Measurements from ENCODE around the gene PCDHA3. TPM values are rescaled to one million over a fixed set of nuclear protein-coding genes. Genes with fewer than 3 reads are reported as not detected.
"Not testable (repeated sequence)": the region's sequence is repeated elsewhere in the genome, so short reads cannot be mapped to it uniquely, and the experiment has no call there.

Gene PCDHA3
- total RNA-seq, 2 experiments from 2014 or later = not detected

DNA sequence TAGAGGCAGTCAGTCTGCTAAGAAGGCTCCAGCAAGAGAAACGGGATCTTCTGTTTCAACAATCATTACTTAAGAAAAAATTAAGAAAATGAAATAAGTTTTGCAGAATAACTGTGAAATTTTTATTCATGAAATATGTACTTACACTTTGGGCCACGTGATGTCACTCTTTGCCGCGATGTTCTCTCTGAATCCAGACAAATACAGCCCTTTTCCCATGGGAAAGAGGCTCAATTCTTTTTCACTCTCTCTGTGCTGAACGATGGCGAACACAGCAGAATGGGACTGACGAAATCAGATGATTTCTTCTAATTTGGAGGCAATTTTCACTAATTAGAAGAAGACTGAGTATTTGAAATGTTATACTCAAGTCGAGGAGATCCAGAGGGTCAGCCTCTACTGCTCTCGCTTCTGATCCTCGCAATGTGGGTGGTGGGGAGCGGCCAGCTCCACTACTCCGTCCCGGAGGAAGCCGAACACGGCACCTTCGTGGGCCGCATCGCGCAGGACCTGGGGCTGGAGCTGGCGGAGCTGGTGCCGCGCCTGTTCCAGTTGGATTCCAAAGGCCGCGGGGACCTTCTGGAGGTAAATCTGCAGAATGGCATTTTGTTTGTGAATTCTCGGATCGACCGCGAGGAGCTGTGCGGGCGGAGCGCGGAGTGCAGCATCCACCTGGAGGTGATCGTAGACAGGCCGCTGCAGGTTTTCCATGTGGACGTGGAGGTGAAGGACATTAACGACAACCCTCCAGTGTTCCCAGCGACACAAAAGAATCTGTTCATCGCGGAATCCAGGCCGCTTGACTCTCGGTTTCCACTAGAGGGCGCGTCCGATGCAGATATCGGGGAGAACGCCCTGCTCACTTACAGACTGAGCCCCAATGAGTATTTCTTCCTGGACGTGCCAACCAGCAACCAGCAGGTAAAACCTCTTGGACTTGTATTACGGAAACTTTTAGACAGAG, 47.6 kb downstream of the PCDHA3 start, which contains the start of gene PCDHA9:
PCDHA9 (plus strand) TSS at position 244 of the 964 bp plus-strand sequence; CDS start at position 358, 114 bp downstream.
- H3K36me3 ChIP-seq (ENCODE audit: insufficient read depth, low read length); H3K4me2 ChIP-seq (ENCODE audit: low read length); H4K20me1 ChIP-seq (ENCODE audit: insufficient read depth, low read length); CTCF ChIA-PET (ENCODE audit: unreplicated experiment); H3K4me1 ChIP-seq (ENCODE audit: insufficient read depth, low read length, poor library complexity, severe bottlenecking); intact Hi-C loops (cut with micrococcal nuclease; ENCODE audit: unreplicated experiment); H2AFZ ChIP-seq (ENCODE audit: low read length); H3K4me3 ChIP-seq (ENCODE audit: low read depth, low read length, poor library complexity, severe bottlenecking); H3K79me2 ChIP-seq (ENCODE audit: insufficient read depth, low read depth, low read length); H3K9me2 ChIP-seq (ENCODE audit: insufficient read depth, low read length); H3K27ac ChIP-seq (ENCODE audit: low read depth, low read length, poor library complexity, severe bottlenecking); DNase-seq (ENCODE audit: low spot score); H3K9me3 ChIP-seq (ENCODE audit: low read length); BruUV-seq (replicated peaks); POLR2A ChIA-PET: not testable (repeated sequence)
- TF ChIP-seq, protein P1, sequence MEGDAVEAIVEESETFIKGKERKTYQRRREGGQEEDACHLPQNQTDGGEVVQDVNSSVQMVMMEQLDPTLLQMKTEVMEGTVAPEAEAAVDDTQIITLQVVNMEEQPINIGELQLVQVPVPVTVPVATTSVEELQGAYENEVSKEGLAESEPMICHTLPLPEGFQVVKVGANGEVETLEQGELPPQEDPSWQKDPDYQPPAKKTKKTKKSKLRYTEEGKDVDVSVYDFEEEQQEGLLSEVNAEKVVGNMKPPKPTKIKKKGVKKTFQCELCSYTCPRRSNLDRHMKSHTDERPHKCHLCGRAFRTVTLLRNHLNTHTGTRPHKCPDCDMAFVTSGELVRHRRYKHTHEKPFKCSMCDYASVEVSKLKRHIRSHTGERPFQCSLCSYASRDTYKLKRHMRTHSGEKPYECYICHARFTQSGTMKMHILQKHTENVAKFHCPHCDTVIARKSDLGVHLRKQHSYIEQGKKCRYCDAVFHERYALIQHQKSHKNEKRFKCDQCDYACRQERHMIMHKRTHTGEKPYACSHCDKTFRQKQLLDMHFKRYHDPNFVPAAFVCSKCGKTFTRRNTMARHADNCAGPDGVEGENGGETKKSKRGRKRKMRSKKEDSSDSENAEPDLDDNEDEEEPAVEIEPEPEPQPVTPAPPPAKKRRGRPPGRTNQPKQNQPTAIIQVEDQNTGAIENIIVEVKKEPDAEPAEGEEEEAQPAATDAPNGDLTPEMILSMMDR (conservative IDR thresholded peaks at IDR 0.05; ENCODE audit: low read length) = peak; percentile 45; the same call in 1 of the 2 replicates

DNA sequence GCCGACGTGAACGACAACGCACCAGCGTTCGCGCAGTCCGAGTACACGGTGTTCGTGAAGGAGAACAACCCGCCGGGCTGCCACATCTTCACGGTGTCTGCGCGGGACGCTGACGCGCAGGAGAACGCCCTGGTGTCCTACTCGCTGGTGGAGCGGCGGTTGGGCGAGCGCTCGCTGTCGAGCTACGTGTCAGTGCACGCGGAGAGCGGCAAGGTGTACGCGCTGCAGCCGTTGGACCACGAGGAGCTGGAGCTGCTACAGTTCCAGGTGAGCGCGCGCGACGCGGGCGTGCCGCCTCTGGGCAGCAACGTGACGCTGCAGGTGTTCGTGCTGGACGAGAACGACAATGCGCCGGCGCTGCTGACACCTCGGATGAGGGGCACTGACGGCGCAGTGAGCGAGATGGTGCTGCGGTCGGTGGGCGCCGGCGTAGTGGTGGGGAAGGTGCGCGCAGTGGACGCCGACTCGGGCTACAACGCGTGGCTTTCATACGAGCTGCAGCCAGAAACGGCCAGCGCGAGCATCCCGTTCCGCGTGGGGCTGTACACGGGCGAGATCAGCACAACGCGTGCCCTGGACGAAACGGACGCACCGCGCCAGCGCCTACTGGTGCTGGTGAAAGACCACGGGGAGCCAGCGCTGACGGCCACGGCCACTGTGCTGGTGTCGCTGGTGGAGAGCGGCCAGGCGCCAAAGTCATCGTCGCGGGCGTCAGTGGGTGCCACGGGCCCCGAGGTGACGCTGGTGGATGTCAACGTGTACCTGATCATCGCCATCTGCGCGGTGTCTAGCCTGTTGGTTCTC, 49.2 kb downstream of the PCDHA3 start:
- CTCF ChIA-PET (ENCODE audit: unreplicated experiment); H4K20me1 ChIP-seq (ENCODE audit: insufficient read depth, low read length); H3K4me3 ChIP-seq (ENCODE audit: low read depth, low read length, poor library complexity, severe bottlenecking); H2AFZ ChIP-seq (ENCODE audit: low read length); H3K9me3 ChIP-seq (ENCODE audit: low read length); POLR2A ChIA-PET; H3K4me2 ChIP-seq (ENCODE audit: low read length); H3K4me1 ChIP-seq (ENCODE audit: insufficient read depth, low read length, poor library complexity, severe bottlenecking); DNase-seq (ENCODE audit: low spot score); H3K27ac ChIP-seq (ENCODE audit: low read depth, low read length, poor library complexity, severe bottlenecking); H3K36me3 ChIP-seq (ENCODE audit: insufficient read depth, low read length); H3K79me2 ChIP-seq (ENCODE audit: insufficient read depth, low read depth, low read length); intact Hi-C loops (cut with micrococcal nuclease; ENCODE audit: unreplicated experiment); BruUV-seq (replicated peaks); H3K9me2 ChIP-seq (ENCODE audit: insufficient read depth, low read length): not testable (repeated sequence)

Other genes with a start within 250 kb of the PCDHA3 start
- 18.8 and 19.1 TPM in 2 replicates for gene SRA1, start 243.6 kb upstream of the PCDHA3 start, total RNA-seq (2014; rRNA removed; shearing (Covaris generic))
- 21.3 and 24.5 TPM in 2 replicates for gene SRA1, start 243.6 kb upstream of the PCDHA3 start, total RNA-seq (2022)
- gene APBB3, start 236.5 kb upstream of the PCDHA3 start, total RNA-seq (2014; rRNA removed; shearing (Covaris generic)) = 22.7 and 37.9 TPM in 2 replicates
- gene APBB3, start 236.5 kb upstream of the PCDHA3 start, total RNA-seq (2022) = 32.1 and 32.2 TPM in 2 replicates
- gene SLC35A4, start 236.2 kb upstream of the PCDHA3 start, total RNA-seq (2014; rRNA removed; shearing (Covaris generic)) = 19.6 and 29.1 TPM in 2 replicates
- 48.7 TPM in 2 replicates for gene SLC35A4, start 236.2 kb upstream of the PCDHA3 start, total RNA-seq (2022)
- gene CD14, start 167.9 kb upstream of the PCDHA3 start, total RNA-seq (2014; rRNA removed; shearing (Covaris generic)) = 0.54 and 1.0 TPM in 2 replicates
- 0.52 and 0.76 TPM in 2 replicates for gene CD14, start 167.9 kb upstream of the PCDHA3 start, total RNA-seq (2022)
- gene TMCO6, start 161.6 kb upstream of the PCDHA3 start, total RNA-seq (2014; rRNA removed; shearing (Covaris generic)) = 15.4 and 26.9 TPM in 2 replicates
- gene TMCO6, start 161.6 kb upstream of the PCDHA3 start, total RNA-seq (2022) = 36.8 and 38.8 TPM in 2 replicates
- gene NDUFA2, start 153.4 kb upstream of the PCDHA3 start, total RNA-seq (2014; rRNA removed; shearing (Covaris generic)) = 107 and 166 TPM in 2 replicates
- gene NDUFA2, start 153.4 kb upstream of the PCDHA3 start, total RNA-seq (2022) = 63.4 and 70.3 TPM in 2 replicates
- 64.4 and 83.7 TPM in 2 replicates for gene IK, start 153.2 kb upstream of the PCDHA3 start, total RNA-seq (2014; rRNA removed; shearing (Covaris generic))
- gene IK, start 153.2 kb upstream of the PCDHA3 start, total RNA-seq (2022) = 90.4 and 99.3 TPM in 2 replicates
- 18.7 and 23.9 TPM in 2 replicates for gene WDR55, start 136.2 kb upstream of the PCDHA3 start, total RNA-seq (2014; rRNA removed; shearing (Covaris generic))
- gene WDR55, start 136.2 kb upstream of the PCDHA3 start, total RNA-seq (2022) = 31.5 and 34.2 TPM in 2 replicates
- 2.2 and 3.6 TPM in 2 replicates for gene DND1, start 127.5 kb upstream of the PCDHA3 start, total RNA-seq (2014; rRNA removed; shearing (Covaris generic))
- 2.7 and 4.5 TPM in 2 replicates for gene DND1, start 127.5 kb upstream of the PCDHA3 start, total RNA-seq (2022)
- gene HARS1, start 109.7 kb upstream of the PCDHA3 start, total RNA-seq (2014; rRNA removed; shearing (Covaris generic)) = 43.7 and 44.3 TPM in 2 replicates
- gene HARS1, start 109.7 kb upstream of the PCDHA3 start, total RNA-seq (2022) = 61.4 and 61.6 TPM in 2 replicates
- gene HARS2, start 109.6 kb upstream of the PCDHA3 start, total RNA-seq (2014; rRNA removed; shearing (Covaris generic)) = 20.8 and 23.4 TPM in 2 replicates
- gene HARS2, start 109.6 kb upstream of the PCDHA3 start, total RNA-seq (2022) = 27.3 and 27.5 TPM in 2 replicates
- 24.8 and 40.0 TPM in 2 replicates for gene ZMAT2, start 100.6 kb upstream of the PCDHA3 start, total RNA-seq (2014; rRNA removed; shearing (Covaris generic))
- 41.6 and 44.9 TPM in 2 replicates for gene ZMAT2, start 100.6 kb upstream of the PCDHA3 start, total RNA-seq (2022)
- gene PCDHA1, start 14.9 kb upstream of the PCDHA3 start, total RNA-seq (2014; rRNA removed; shearing (Covaris generic)) = not detected in 2 replicates
- gene PCDHA1, start 14.9 kb upstream of the PCDHA3 start, total RNA-seq (2022) = not detected in 2 replicates
- not detected in 2 replicates for gene PCDHA2, start 6.2 kb upstream of the PCDHA3 start, total RNA-seq (2014; rRNA removed; shearing (Covaris generic))
- not detected in 2 replicates for gene PCDHA2, start 6.2 kb upstream of the PCDHA3 start, total RNA-seq (2022)
- not detected in 2 replicates for gene PCDHA4, start 6.0 kb downstream of the PCDHA3 start, total RNA-seq (2014; rRNA removed; shearing (Covaris generic))
- not detected in 2 replicates for gene PCDHA4, start 6.0 kb downstream of the PCDHA3 start, total RNA-seq (2022)
- not detected in 2 replicates for gene PCDHA5, start 20.6 kb downstream of the PCDHA3 start, total RNA-seq (2014; rRNA removed; shearing (Covaris generic))
- gene PCDHA5, start 20.6 kb downstream of the PCDHA3 start, total RNA-seq (2022) = not detected in 2 replicates
- gene PCDHA6, start 26.9 kb downstream of the PCDHA3 start, total RNA-seq (2014; rRNA removed; shearing (Covaris generic)) = not detected in 2 replicates
- not detected in 2 replicates for gene PCDHA6, start 26.9 kb downstream of the PCDHA3 start, total RNA-seq (2022)
- not detected in 2 replicates for gene PCDHA7, start 33.2 kb downstream of the PCDHA3 start, total RNA-seq (2014; rRNA removed; shearing (Covaris generic))
- gene PCDHA7, start 33.2 kb downstream of the PCDHA3 start, total RNA-seq (2022) = not detected in 2 replicates
- gene PCDHA8, start 40.1 kb downstream of the PCDHA3 start, total RNA-seq (2014; rRNA removed; shearing (Covaris generic)) = not detected in 2 replicates
- gene PCDHA8, start 40.1 kb downstream of the PCDHA3 start, total RNA-seq (2022) = not detected in 2 replicates
- gene PCDHA9, start 47.3 kb downstream of the PCDHA3 start, total RNA-seq (2014; rRNA removed; shearing (Covaris generic)) = not detected in 2 replicates
- not detected in 2 replicates for gene PCDHA9, start 47.3 kb downstream of the PCDHA3 start, total RNA-seq (2022)
- not detected in 2 replicates for gene PCDHA10, start 54.8 kb downstream of the PCDHA3 start, total RNA-seq (2014; rRNA removed; shearing (Covaris generic))
- gene PCDHA10, start 54.8 kb downstream of the PCDHA3 start, total RNA-seq (2022) = not detected in 2 replicates
- not detected in 2 replicates for gene PCDHA11, start 67.9 kb downstream of the PCDHA3 start, total RNA-seq (2014; rRNA removed; shearing (Covaris generic))
- not detected in 2 replicates for gene PCDHA11, start 67.9 kb downstream of the PCDHA3 start, total RNA-seq (2022)
- gene PCDHA12, start 74.3 kb downstream of the PCDHA3 start, total RNA-seq (2014; rRNA removed; shearing (Covaris generic)) = not detected in 2 replicates
- not detected in 2 replicates for gene PCDHA12, start 74.3 kb downstream of the PCDHA3 start, total RNA-seq (2022)
- not detected in 2 replicates for gene PCDHA13, start 81.1 kb downstream of the PCDHA3 start, total RNA-seq (2014; rRNA removed; shearing (Covaris generic))
- not detected in 2 replicates for gene PCDHA13, start 81.1 kb downstream of the PCDHA3 start, total RNA-seq (2022)
- gene PCDHAC1, start 125.2 kb downstream of the PCDHA3 start, total RNA-seq (2014; rRNA removed; shearing (Covaris generic)) = not detected in 2 replicates
- gene PCDHAC1, start 125.2 kb downstream of the PCDHA3 start, total RNA-seq (2022) = not detected in 2 replicates
- gene PCDHAC2, start 165.4 kb downstream of the PCDHA3 start, total RNA-seq (2014; rRNA removed; shearing (Covaris generic)) = not detected in 2 replicates
- not detected in 2 replicates for gene PCDHAC2, start 165.4 kb downstream of the PCDHA3 start, total RNA-seq (2022)

Measured in OCI-LY7 (cell line).